ENCODE results near the gene CMC1. TPM values are rescaled to one million over a fixed set of nuclear protein-coding genes. Genes with fewer than 3 reads are reported as not detected.
A peak's percentile ranks its signal among the peaks of the same experiment; 100 is the strongest.

The CMC1 gene
- total and polyA plus RNA-seq, 9 of the 15 experiments (the other 6 are each of a cell fraction or from before 2014, with no cell fraction given): 15.9 to 74.6 (median 48.9) TPM

- TF ChIP-seq MIER1 (IDR thresholded peaks at IDR 0.05; ENCODE audit: low read depth) (no peak), SMAD1 (IDR thresholded peaks at IDR 0.05; ENCODE audit: low read depth, low read length, partially characterized antibody) (no peak), ZNF668 (CRISPR knock-in tag; IDR thresholded peaks at IDR 0.05) (no peak), ZNF584 (CRISPR knock-in tag; IDR thresholded peaks at IDR 0.05; ENCODE audit: low read depth) (no peak), TAF9B (IDR thresholded peaks at IDR 0.05; ENCODE audit: partially characterized antibody) (no peak), TFE3 (CRISPR knock-in tag; IDR thresholded peaks at IDR 0.05) (no peak), SMARCB1 (IDR thresholded peaks at IDR 0.05; ENCODE audit: insufficient read length, low read depth) (no peak), YBX1 (IDR thresholded peaks at IDR 0.05) (no peak), KDM1A (IDR thresholded peaks at IDR 0.05) (no peak), SP2 (IDR thresholded peaks at IDR 0.05; ENCODE audit: extremely low read depth, low read depth, low read length, poor library complexity, severe bottlenecking) (no peak), FOXA3 (CRISPR knock-in tag; conservative IDR thresholded peaks at IDR 0.05 in 1 of 2, IDR thresholded peaks at IDR 0.05 in 1 of 2) (no peak), CEBPB (tag; IDR thresholded peaks at IDR 0.05) (no peak), LARP7 (IDR thresholded peaks at IDR 0.05) (0 out of 2 replicates have a peak, but pooled peaks have one; percentile 12), GTF3C2 (IDR thresholded peaks at IDR 0.05; ENCODE audit: borderline replicate concordance, extremely low read depth, insufficient read length) (no peak), TBL1XR1 (IDR thresholded peaks at IDR 0.05; ENCODE audit: low read length in 2 of 2) (no peak), HMGXB4 (CRISPR knock-in tag; IDR thresholded peaks at IDR 0.05) (no peak), CCNT2 (IDR thresholded peaks at IDR 0.05; ENCODE audit: borderline replicate concordance, extremely low read depth, insufficient read length, low read depth, low read length) (no peak), CLOCK (CRISPR knock-in tag; IDR thresholded peaks at IDR 0.05; ENCODE audit: borderline replicate concordance) (no peak), ZNF239 (CRISPR knock-in tag; IDR thresholded peaks at IDR 0.05) (no peak), BRF1 (IDR thresholded peaks at IDR 0.05; ENCODE audit: borderline replicate concordance, extremely low read depth, insufficient read length) (no peak)
Observed at GRCh38 chr3:28348265-28348628, 106.8 kb downstream of the CMC1 start (continued).
